Measurements from ENCODE around the gene FOXK2.
"Not testable (repeated sequence)": the region's sequence is repeated elsewhere in the genome, so short reads cannot be mapped to it uniquely, and the experiment has no call there.

FOXK2 gene

DNA sequence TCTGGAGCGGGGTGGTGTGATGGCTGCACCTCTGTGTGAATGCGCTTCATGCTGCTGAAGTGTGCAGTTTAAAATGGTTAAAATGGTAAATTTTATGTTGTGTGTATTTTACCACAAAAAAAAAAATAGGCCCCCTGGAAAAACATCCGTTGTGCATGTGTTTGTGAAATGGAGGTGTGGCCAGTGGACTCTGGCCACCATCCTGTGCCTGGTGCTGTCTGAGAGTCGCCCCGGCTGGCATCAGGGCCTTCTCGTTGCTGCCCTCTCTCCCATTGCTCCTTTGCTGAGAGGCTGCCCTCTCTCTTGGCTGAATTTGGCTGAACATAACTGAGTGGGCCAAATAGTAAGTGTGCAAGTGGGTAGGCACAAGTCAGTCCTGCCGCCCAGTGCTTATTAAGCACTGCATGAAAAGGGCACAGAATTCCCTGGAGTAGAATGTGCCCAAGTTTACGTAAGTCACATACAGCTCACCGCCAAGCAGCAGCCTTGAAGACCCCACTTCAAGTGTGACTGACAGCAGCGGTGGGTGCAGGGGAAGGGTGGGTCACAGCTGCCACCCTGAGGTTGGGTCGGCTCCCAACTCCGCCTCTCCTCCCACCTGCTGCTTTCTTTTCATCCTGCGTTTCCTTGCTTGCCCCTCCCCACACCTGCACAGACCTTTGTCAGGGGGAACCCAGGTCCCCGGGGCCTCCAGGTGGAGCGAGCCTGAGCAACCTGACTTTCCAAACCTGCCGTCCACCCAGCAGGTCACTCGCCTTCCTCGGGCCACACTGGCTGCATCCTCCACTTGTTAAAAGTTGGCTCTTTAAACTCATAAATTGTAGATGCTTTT, 46.8 kb downstream of the FOXK2 start:
- no peak for DNase-seq

- no peak for DNase-seq
Observed at GRCh38 chr17:82567286-82567685, 47.8 kb downstream of the FOXK2 start.

DNA sequence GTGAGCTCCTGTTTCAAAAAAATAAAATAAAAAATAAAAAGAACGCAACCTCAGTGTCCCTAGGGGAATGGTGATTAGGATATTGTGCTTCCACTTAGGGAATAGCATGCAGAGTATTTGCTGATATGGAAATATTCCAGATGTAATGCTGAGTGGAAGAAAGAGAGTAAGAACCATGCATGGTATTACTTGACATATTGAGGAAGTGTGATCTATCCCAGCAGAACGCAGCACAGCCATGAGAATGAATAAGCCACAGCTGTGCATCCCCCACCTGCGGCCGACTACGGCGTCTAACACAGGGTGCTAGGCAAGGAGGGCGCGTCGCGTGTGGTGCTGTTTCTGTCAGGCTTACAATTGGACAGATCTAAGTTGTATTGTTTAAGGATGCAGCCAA, 49.5 kb downstream of the FOXK2 start:
- no peak for DNase-seq

GRCh38 chr17:82569621-82570020, 50.1 kb downstream of the FOXK2 start:
- DNase-seq = no peak

DNA sequence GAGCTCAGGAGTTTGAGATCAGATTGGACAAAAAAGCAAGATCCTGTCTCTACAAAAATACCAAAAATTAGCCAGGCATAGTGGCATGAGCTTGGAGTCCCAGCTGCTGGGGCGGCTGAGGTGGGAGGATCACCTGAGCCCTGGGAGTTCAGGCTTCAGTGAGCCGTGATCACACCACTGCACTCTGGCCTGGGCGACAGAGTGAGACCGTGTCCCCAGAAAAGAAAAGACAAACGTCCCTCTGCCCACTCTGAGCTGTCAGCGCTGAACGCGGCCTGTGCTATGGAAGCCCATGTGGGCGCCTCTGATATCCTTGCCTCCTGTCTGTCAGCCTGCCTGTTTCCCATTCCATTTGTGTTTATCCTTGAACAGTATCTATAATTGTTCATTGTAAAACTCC, 50.7 kb downstream of the FOXK2 start:
- DNase-seq = no peak

GRCh38 chr17:82571855-82572254, 52.3 kb downstream of the FOXK2 start:
- DNase-seq = no peak

- no peak for DNase-seq
Observed at GRCh38 chr17:82574041-82574440, 54.5 kb downstream of the FOXK2 start.

- DNase-seq = not testable (repeated sequence)
Observed at GRCh38 chr17:82575581-82576221, 56.2 kb downstream of the FOXK2 start.

DNA sequence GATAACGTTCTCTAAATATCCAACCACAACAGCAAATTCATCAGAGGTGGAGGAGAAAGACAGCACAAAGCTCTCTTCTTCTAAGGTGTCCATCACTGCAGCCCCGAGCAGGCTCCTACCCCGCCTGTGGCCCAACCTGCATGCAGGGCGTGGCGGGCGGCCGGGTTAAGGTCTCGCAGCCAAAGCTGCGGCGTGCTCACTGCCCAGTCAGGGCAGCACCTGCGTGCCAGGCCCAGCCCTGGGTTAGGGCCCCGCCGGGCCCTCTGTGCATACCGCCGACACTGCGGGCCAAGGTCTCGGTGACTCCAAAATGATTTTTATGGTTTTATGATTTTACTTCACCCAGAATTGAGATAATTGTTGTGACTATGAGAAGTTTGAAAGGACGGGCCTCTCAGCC, 57.8 kb downstream of the FOXK2 start:
- DNase-seq = no peak

GRCh38 chr17:82579969-82580368, 60.4 kb downstream of the FOXK2 start:
- not testable (repeated sequence) for DNase-seq

DNA sequence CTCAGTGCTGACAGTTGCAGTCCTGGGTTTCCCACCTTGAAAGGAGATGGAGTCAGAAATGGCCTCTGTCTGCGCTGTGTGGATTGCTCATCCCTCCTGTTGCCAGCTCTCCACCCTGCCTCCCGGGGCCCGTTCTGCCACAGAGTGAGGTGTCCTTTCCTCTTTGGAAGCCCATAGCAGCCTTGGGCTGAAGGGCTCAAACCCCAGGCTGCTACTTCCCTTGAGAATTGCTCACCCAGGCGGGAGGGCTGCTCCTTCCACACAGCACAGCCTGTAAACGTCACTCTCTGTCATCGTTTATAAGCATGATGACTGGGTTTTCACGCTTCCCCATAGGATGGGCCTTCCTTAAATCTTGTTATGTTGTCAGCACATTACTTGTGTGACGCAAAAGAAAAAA, 62.7 kb downstream of the FOXK2 start:
- DNase-seq = no peak

DNA sequence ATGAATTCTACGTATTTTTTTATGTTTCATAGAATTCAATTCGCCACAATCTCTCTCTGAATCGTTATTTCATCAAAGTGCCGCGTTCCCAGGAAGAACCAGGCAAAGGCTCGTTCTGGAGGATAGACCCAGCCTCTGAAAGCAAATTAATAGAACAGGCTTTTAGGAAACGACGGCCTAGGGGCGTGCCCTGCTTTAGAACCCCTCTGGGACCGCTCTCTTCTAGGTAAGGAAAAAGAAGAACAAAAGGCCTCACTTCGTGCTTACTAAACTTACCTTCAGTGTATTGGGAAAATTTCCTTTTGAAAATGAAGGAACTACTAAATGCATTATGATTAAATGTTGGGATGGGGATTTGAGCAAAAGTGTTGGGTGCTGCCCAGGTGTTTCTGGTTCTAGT, 63.2 kb downstream of the FOXK2 start:
- DNase-seq = no peak

GRCh38 chr17:82583720-82584234, 64.2 kb downstream of the FOXK2 start:
- no peak for DNase-seq

DNA sequence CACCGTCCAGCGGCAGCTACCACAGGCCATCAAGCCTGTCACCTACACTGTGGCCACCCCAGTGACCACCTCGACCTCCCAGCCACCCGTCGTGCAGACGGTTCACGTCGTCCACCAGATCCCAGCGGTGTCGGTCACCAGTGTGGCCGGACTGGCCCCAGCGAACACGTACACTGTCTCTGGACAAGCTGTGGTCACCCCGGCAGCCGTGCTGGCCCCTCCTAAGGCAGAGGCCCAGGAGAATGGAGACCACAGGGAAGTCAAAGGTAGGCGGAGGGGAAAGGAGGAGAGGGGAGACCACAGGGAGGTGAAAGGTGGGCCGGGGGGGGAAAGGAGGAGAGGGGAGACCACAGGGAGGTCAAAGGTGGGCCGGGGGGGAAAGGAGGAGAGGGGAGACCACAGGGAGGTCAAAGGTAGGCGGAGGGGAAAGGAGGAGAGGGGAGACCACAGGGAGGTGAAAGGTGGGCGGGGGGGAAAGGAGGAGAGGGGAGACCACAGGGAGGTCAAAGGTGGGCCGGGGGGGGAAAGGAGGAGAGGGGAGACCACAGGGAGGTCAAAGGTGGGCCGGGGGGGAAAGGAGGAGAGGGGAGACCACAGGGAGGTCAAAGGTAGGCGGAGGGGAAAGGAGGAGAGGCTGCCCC, 66.5 kb downstream of the FOXK2 start:
- not testable (repeated sequence) for DNase-seq

DNA sequence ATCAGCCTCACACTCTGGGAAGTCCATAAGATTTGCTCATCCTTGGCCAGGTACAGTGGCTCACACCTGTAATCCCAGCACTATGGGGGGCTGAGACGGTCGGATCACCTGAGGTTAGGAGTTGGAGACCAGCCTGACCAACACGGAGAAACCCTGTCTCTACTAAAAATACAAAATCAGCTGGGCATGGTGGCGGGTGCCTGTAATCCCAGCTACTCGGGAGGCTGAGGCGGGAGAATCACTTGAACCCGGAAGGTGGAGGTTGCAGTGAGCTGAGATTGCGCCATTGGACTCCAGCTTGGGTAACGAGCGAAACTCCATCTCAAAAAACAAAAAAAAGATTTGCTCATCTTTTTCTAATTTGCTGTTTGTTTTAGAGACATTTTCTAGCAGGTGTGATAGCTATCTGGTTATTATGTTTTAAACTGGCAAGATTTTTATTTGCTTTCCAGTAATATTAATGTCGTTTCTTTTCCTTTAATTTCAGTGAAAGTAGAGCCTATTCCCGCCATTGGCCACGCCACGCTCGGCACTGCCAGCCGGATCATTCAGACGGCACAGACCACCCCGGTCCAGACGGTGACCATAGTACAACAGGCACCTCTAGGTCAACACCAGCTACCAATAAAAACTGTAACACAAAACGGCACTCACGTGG, 67.2 kb downstream of the FOXK2 start:
- no peak for DNase-seq

GRCh38 chr17:82587234-82588086, 67.9 kb downstream of the FOXK2 start:
- no peak for DNase-seq

GRCh38 chr17:82588266-82589175, 69.0 kb downstream of the FOXK2 start:
- DNase-seq = no peak

DNA sequence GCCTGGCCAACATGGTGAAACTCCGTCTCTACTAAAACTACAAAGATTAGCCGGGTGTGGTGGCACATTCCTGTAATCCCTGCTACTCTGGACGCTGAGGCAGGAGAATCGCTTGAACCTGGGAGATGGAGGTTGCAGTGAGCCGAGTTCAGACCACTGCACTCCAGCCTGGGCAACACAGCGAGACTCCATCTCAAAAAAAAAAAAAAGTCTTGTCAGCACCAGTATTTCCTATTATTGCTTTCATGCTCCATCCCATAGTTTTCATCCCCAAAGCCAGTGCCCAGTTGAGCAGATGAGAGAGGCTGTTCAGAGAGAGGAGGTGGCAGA, 70.3 kb downstream of the FOXK2 start:
- no peak for DNase-seq

- DNase-seq = no peak
Observed at GRCh38 chr17:82590216-82590615, 70.7 kb downstream of the FOXK2 start.

DNA sequence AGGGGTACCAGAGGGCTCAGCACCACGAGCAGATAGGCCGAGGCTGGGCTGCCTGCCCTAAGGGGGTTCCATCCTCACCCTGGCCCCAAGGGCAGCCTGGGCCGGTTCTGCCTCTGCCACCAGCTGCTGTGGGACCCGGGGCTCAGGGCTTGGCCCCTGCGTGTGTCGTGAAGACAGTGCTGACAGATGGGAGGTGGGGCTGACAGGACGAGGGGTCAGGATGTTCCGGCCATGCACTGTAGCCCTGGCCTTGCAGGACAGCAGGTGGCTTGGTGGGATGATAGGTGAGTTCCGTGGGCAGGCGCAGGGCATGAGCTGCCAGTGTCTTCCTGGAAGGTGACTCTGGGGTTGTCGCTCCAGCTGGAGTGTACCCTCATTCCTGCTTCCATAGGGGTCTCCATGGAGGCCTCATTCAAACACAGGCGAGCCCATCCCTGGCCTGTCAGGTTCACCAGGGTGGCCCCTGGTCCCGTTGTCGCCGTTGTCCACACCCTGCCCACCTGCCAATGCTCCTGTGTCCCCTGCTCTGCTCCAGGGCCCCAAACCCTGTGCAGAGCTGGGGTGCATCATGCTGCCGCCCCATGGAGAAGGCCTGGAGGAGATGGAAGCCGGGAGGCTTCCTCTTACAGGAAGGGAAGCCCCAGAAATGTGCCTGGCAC, 71.5 kb downstream of the FOXK2 start:
- DNase-seq = no peak

DNA sequence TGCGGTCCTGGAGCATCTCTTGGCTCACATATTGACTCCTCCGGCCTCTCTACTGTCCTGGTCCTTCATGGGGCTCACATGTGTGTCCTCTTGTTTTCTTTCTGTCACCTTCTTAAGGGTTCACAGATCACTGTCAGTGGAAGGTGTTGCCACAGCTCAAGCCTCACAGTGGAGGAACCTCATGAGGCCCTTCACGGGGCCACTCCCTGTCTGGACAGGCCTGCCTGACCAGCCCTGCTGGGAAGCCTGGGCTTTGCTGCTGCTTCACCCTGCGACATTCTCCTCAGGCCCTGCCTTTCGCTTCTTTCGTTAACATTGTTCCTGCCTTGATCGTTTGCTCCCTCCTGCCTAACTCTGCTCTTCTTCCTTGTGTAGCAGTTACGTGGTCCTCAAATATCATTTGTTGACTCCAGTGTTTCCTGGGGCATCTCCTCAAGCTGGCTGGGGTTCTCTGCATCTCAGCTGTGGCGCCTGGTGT, 72.8 kb downstream of the FOXK2 start:
- DNase-seq = no peak
